Keratinocyte (primary cell): ENCODE measurements around the gene TBKBP1. TPM values are rescaled to one million over a fixed set of nuclear protein-coding genes. Genes with fewer than 3 reads are reported as not detected.

ENCODE experiments used
- DNase-seq: peaks from one replicate; pipeline ENCODE4 v3.0.0-alpha.2; 2011; ENCODE audit warnings: low read depth, missing footprints, low spot score
- FAIRE-seq: peaks from 2 replicates; lab custom pipeline; 2011; peaks lifted over from hg19 to GRCh38; lab: Jason Lieb, UNC
- H2AFZ ChIP-seq: 2 replicates; pipeline ENCODE4 v1.6.0; 2012; ENCODE audit warnings: low read length, control low read depth, inconsistent platforms; ENCODE audit not compliant: control insufficient read depth
- H3K27ac ChIP-seq: 2 replicates; pipeline ENCODE4 v1.5.1; 2011; ENCODE audit warnings: low read length; ENCODE audit not compliant: control insufficient read depth, insufficient read depth
- H3K27me3 ChIP-seq: 3 replicates; pipeline ENCODE4 v1.6.0; 2011; ENCODE audit warnings: low read length; ENCODE audit not compliant: control insufficient read depth, insufficient read depth; ENCODE audit errors: extremely low read depth
- H3K36me3 ChIP-seq, 2 experiments: 2 replicates in 1 of 2; 3 replicates in 1 of 2; pipeline ENCODE4 v1.5.1; 2011; ENCODE audit warnings: low read length in 2 of 2, mild to moderate bottlenecking in 1 of 2; ENCODE audit not compliant: control insufficient read depth in 2 of 2, insufficient read depth in 2 of 2; ENCODE audit errors: extremely low read depth in 1 of 2
- H3K4me1 ChIP-seq: 3 replicates; pipeline ENCODE4 v1.5.1; 2011; ENCODE audit warnings: low read length; ENCODE audit not compliant: control insufficient read depth, insufficient read depth; ENCODE audit errors: extremely low read depth
- H3K4me2 ChIP-seq: 3 replicates; pipeline ENCODE4 v1.6.0; 2011; ENCODE audit warnings: low read depth, low read length; ENCODE audit not compliant: control insufficient read depth, insufficient read depth; ENCODE audit errors: extremely low read depth
- H3K4me3 ChIP-seq, 3 experiments: fragments of 200-600 bp in 1 of 3; sonication (generic) in 1 of 3; 2 replicates in 2 of 3; 3 replicates in 1 of 3; pipeline ENCODE4 v1.5.1; 2011 to 2016; ENCODE audit warnings: low read length in 3 of 3, mild to moderate bottlenecking in 3 of 3, control low read depth in 2 of 3, inconsistent platforms in 1 of 3, low read depth in 1 of 3, mixed read lengths in 1 of 3, mixed run types in 1 of 3, moderate library complexity in 1 of 3; ENCODE audit not compliant: control insufficient read depth in 2 of 3, insufficient read depth in 2 of 3; ENCODE audit errors: extremely low read depth in 1 of 3
- H3K79me2 ChIP-seq: 2 replicates; pipeline ENCODE4 v1.6.0; 2012; ENCODE audit warnings: low read length; ENCODE audit not compliant: control insufficient read depth, insufficient read depth
- H3K9ac ChIP-seq: 3 replicates; pipeline ENCODE4 v1.6.0; 2011; ENCODE audit warnings: low read length; ENCODE audit not compliant: control insufficient read depth, insufficient read depth; ENCODE audit errors: extremely low read depth
- H3K9me1 ChIP-seq: 3 replicates; pipeline ENCODE4 v1.6.0; 2011; ENCODE audit warnings: low read length; ENCODE audit not compliant: control insufficient read depth, insufficient read depth; ENCODE audit errors: extremely low read depth
- H3K9me3 ChIP-seq: 2 replicates; pipeline ENCODE4 v1.5.1; 2012; ENCODE audit warnings: low read depth, low read length; ENCODE audit not compliant: control insufficient read depth
- H4K20me1 ChIP-seq: 3 replicates; pipeline ENCODE4 v1.6.0; 2011; ENCODE audit warnings: low read length; ENCODE audit not compliant: control insufficient read depth, insufficient read depth; ENCODE audit errors: extremely low read depth
- EZH2 ChIP-seq: IDR thresholded peaks from one replicate; pipeline ENCODE4 v1.6.1; 2012; ENCODE audit warnings: inconsistent platforms, mild to moderate bottlenecking, low read length, moderate library complexity
- dilution Hi-C: fragments of 300-500 bp; cut with MboI; formaldehyde crosslinking; loops from one replicate; pipeline ENCODE4 v1.7.0; 2020; ENCODE audit warnings: low sequenced_read_pairs; ENCODE audit not compliant: extremely low pct_ligation_motif_present
- polyA plus RNA-seq, 5 experiments: library from polyadenylated mRNA; depleted of rRNA in 3 of 5; stranded (reverse) in 3 of 5; stranded (forward) in 1 of 5; unstranded in 1 of 5; fragments of >200 nt; gene quantifications; 1 replicate in 1 of 5; 2 replicates in 3 of 5; 3 replicates in 1 of 5; pipeline versions ENCODE4 v1.2.1 to v1.2.3, GENCODE V29; 2011 to 2012; ENCODE audit warnings: missing spikeins in 2 of 5, low read depth in 1 of 5, low replicate concordance in 1 of 5
- TF ChIP-seq, protein P1 (sequence below), 3 experiments: IDR thresholded peaks in 1 of 3; conservative IDR thresholded peaks in 1 of 3; optimal IDR thresholded peaks in 1 of 3; 2 replicates in 2 of 3; 3 replicates in 1 of 3; pipeline versions ENCODE3 to v1.5.1; 2011; ENCODE audit warnings: low read length in 3 of 3, mild to moderate bottlenecking in 3 of 3, moderate library complexity in 2 of 3, control low read depth in 1 of 3, inconsistent platforms in 1 of 3; ENCODE audit not compliant: insufficient read depth in 2 of 3; ENCODE audit errors: extremely low read depth in 1 of 3

TBKBP1 gene
- polyA plus RNA-seq, 1 donor (not counting 4 experiments of a cell fraction or from before 2014, with no cell fraction given), result 4.3 TPM

GRCh38 chr17:47665655-47666054, 28.3 kb upstream of the TBKBP1 start:
- Histone ChIP-seq H3K9me1 (no peaks in the 10 kb centered on the region), H3K27me3 (no peaks in the 10 kb centered on the region), H3K9ac (no peak overlapping the region), H3K4me2 (no peak overlapping the region), H3K36me3 (peaks cover 46 to 72% of the 10 kb centered on the region in 2 experiments), H3K4me3 (no peak overlapping the region), H2AFZ (no peak overlapping the region), H3K4me1 (no peaks in the 10 kb centered on the region), H4K20me1 (peaks cover 8% of the 10 kb centered on the region), H3K9me3 (no peaks in the 10 kb centered on the region), H3K27ac (no peak overlapping the region), H3K79me2 (peaks cover 27% of the 10 kb centered on the region)
- FAIRE-seq (no peak), DNase-seq (no peak)
- TF ChIP-seq, protein P1, sequence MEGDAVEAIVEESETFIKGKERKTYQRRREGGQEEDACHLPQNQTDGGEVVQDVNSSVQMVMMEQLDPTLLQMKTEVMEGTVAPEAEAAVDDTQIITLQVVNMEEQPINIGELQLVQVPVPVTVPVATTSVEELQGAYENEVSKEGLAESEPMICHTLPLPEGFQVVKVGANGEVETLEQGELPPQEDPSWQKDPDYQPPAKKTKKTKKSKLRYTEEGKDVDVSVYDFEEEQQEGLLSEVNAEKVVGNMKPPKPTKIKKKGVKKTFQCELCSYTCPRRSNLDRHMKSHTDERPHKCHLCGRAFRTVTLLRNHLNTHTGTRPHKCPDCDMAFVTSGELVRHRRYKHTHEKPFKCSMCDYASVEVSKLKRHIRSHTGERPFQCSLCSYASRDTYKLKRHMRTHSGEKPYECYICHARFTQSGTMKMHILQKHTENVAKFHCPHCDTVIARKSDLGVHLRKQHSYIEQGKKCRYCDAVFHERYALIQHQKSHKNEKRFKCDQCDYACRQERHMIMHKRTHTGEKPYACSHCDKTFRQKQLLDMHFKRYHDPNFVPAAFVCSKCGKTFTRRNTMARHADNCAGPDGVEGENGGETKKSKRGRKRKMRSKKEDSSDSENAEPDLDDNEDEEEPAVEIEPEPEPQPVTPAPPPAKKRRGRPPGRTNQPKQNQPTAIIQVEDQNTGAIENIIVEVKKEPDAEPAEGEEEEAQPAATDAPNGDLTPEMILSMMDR (optimal IDR thresholded peaks at IDR 0.05 in 1 of 3, IDR thresholded peaks at IDR 0.05 in 1 of 3, conservative IDR thresholded peaks at IDR 0.05 in 1 of 3; ENCODE audit: extremely low read depth in 1 of 3, insufficient read depth in 2 of 3, low read length in 3 of 3), result no peak
- TF ChIP-seq EZH2, result no peak
- dilution Hi-C loops, result no loop called here

- DNase-seq, result no peak
- dilution Hi-C loops, result no loop called here
- Histone ChIP-seq H2AFZ (no peak overlapping the region), H3K27ac (no peak overlapping the region), H3K4me3 (no peak overlapping the region), H3K9me3 (no peaks in the 10 kb centered on the region), H4K20me1 (peaks cover 8% of the 10 kb centered on the region), H3K79me2 (peaks cover 25% of the 10 kb centered on the region), H3K9ac (no peak overlapping the region), H3K27me3 (no peaks in the 10 kb centered on the region), H3K36me3 (peaks cover 56 to 81% of the 10 kb centered on the region in 2 experiments), H3K4me1 (no peaks in the 10 kb centered on the region), H3K4me2 (no peak overlapping the region), H3K9me1 (no peaks in the 10 kb centered on the region)
- FAIRE-seq, result no peak
- TF ChIP-seq, protein P1 (optimal IDR thresholded peaks at IDR 0.05 in 1 of 3, IDR thresholded peaks at IDR 0.05 in 1 of 3, conservative IDR thresholded peaks at IDR 0.05 in 1 of 3; ENCODE audit: extremely low read depth in 1 of 3, insufficient read depth in 2 of 3, low read length in 3 of 3), result no peak
- no peak for TF ChIP-seq EZH2
Measured at GRCh38 chr17:47669081-47669480, 24.9 kb upstream of the TBKBP1 start.
